Activated T-helper 1 cell treated with Interleukin-2 at 50 U/mL for 16 hours (primary cell): ENCODE results near the gene RRAD.
"Not testable (repeated sequence)": the region's sequence is repeated elsewhere in the genome, so short reads cannot be mapped to it uniquely, and the experiment has no call there.

Experiments used
- DNase-seq: peaks from one replicate; pipeline ENCODE4 v3.0.0-alpha.2; 2020; ENCODE audit warnings: low read depth

Gene RRAD

DNA sequence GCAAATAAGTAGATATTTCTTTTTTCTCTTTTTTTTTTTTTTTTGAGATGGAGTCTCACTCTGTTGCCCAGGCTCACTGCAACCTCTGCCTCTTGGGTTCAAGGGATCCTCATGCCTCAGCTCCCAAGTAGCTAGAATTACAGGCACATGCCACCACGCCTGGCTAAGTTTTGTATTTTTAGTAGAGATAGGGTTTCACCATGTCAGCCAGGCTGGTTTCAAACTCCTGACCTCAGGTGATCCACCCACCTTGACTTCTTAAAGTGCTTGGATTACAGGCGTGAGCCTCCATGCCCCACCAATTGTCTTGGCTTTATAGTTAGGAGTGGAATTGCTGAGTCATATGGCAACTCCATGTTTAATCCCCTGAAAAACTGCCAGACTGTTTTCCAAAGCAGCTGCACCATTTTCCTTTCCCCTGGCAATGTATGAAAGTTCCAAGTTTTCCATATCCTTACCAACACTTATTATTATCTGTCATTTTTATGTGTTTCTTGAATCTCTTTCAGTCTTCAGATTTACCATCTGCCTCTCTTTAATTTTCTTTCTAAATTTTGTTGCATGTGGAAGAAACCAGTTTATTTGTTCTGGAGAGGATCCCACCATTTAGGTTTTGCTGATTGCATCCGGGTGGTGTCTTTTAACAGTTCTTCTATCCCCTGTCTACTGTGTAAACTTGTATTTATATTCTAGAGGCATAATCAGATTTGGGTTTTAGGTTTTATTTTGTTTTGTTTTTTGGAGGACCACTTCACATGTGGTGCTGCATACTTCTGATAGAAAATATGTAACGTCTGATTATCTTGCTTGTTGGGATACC lies 25.8 kb upstream of the RRAD start:
- DNase-seq, result no peak

DNA sequence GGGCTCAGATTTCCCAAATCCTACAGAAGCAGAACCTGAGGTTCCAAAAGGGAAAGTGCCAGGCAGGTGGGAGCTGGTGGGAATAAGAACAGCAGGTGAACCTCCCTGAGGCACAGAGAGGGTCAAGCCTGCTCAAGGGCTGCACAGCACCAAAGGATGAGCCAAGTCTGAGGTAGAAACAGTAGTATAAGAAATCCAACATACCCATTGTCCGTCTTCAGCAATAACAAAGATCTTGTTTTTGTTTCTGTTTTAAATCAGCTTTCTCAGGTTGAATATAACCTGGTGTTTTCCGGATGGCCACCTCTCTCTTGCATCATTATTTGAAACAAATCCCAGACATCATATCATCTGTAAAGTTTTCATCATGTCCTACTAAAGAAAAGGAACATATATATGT lies 25.1 kb upstream of the RRAD start:
- DNase-seq, result no peak

DNA sequence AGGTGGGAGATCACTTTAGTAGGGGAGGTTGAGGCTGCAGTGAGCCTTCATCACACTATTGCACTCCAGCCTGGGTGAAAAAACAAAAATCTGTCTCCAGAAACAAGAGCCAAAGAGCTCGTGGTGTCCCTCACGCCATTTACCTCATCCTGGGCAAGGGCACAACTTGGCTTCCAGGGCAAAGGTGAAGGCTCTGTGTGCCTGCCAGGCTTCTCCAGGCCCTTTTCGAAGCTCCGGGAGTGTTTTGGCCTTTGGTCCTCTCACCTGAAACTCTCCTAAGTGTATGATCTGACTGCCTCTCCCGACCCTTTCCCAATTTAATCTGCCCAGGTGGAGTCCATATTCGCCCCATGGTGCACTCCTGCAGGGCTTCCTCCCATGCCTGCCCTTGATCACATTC lies 24.1 kb upstream of the RRAD start:
- no peak for DNase-seq

DNA sequence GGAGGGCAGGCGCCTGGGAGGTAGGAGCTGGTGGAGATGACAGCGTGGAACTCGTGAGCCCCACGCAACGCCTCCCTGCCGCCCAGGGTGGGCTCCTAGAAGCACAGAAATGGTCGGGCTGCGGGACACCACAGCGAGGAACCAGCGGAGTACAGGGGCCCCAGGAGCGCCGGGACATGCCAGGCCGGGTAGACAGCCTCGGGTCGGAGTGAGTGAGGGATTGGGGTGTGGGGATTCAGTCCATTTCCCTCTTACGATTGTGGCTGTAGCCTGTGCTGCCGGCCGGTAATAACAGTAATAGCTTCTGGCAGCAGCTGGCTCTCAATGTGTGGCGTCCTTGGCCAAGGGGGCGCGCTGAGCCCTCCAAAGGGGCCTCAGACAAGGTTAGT lies 23.5 kb upstream of the RRAD start:
- no peak for DNase-seq

DNA sequence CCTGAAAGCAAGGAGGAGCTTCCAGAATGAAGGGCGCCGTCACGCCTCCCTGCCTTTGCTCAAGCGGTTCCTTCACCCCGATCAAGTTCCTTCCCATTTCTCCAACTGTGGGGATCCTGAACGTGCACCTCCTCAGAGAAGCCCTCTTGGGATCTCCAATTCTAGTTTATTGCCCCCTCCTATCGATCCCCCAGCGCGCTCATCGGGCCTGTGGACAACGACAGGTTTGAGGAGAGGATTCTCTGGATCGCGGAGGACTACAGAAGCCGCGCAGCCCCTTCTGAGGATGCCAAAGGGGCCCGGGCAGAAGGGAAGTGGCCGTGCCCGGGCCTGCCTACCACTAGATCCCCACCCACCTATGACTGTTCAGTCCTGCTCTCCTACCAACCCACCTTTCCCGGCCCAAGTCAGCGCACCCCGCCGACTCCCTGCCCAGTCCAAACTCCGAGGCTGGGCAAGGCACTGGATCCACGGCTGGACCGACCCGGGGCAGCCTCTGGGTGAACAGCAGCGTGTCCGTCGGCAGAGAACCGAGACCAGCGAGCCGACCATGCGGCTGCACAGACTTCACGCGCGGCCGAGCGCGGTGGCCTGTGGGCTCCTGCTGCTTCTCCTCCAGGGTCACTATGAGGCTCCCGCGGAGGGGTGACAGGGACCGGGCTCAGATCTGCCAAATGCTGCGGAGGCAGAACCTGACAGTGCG lies 22.9 kb upstream of the RRAD start:
- DNase-seq, result no peak

DNA sequence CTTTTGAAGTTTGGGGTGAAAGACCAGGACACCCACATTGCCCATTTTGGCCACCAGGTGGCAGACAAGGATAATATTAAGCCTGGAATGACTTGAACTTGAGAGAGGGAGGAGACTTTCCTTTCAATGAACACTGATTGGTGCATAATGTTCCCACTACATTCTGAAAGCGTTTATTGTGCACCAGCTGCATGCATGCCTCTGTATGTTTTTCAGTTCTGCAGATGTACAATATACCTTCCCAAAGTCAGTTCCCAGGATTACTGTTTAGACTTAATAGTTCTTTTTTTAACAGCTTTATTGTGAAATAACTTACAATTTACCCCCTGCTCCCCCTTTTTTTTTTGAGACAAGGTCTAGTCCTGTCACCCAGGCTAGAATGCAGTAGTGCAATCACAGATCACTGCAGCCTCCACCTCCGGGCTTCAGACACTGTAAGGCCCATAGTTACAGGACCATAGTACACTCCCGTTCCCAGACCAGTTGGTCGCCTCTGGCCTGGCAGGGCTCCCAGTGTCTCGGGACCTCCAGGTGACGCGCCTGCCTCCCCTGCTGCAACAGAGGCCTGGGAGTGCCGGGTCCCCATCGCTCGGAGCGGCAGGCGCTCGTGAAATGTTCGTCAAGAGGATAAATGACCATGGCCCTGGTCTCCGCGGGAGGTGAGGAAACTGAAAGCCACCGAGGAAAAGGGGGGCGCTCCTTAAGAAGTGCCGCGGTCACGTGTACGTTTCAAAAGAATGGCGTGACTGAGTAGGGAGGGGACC lies 22.1 kb upstream of the RRAD start:
- peak; percentile 62 for DNase-seq

DNA sequence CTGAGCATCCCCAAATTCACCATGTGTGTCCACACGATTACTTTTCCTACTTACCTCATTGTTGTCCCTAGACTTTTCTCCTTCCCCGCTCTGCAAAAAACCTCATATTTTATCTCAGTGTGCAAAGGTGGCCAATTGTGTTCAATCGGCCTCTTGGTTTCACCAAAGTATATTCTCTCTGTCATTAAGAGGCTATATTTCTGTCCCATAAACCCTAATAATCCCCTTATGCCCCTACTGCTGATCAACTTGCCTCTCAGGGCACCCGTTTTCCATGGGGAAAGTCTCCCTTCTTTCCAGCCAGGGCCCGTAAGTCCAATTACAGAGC lies 21.6 kb upstream of the RRAD start:
- no peak for DNase-seq

DNA sequence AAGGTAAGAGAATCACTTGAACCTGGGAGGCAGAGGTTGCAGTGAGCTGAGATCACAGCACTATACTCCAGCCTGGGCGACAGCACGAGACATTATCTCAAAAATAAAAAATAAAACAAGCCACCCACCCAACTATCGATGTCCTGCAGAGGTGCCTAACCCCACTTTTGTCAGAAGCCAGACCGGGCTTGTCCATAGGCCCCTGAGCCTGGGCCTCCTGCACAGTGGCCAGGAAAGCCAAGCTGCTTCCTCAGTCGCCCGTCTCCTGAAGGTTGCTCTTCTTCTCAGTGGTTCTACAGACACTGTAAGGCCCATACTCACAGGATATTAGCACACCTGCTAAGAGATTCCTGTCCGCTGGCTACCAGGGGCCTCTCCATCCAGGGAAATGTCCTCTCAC lies 21.2 kb upstream of the RRAD start:
- no peak for DNase-seq

DNA sequence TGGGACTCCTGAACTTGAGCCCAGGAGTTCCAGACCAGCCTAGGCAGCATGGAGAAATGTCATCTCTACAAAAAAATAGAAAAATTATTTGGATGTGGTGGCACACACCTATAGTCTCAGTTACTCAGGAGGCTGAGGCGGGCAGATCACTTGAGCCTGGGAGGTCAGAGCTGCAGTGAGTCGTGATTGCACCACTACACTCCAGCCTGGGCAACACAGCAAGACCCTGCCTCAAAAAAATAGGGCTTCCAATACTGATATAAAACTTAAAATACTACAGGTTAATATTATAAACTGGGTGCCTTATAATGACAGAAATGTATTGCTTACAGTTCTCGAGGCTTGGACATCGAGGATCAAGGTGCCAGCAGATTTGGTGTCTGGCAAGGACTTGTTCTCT lies 20.6 kb upstream of the RRAD start:
- DNase-seq, result no peak

DNA sequence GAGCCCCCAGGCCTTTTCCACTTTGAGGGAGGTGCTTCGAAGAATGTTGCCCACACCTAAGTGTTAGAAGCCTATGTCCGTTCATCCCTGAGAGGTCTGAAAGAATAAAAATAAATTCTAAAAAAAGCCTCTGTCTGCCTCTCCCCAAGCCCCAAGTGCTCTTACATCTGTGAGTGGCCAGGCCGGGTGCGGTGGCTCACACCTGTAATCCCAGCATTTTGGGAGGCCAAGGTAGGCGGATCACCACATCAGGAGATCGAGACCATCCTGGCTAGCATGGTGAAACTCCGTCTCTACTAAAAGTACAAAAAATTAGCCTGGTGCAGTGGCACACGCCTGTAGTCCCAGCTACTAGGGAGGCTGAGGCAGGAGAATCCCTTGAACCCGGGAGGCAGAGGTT lies 19.6 kb upstream of the RRAD start:
- not testable (repeated sequence) for DNase-seq

DNA sequence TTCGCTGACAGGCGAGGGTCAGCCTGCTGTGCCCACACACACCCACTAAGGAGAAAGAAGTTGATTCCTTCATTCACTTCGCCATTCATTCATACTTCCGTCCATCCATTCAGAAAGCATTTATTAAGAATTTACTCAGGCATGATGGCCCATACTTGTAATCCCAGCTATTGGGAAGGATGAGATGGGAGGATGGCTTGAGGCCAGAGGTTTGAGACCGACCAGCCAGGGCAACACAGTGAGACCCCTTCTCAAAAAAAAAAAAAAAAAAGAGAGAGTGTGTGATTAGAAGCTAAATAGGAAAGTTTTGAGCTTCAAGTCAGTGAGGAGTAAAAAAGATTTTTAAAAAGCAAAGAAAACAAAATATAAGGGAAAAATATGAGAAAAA lies 18.7 kb upstream of the RRAD start:
- no peak for DNase-seq

DNA sequence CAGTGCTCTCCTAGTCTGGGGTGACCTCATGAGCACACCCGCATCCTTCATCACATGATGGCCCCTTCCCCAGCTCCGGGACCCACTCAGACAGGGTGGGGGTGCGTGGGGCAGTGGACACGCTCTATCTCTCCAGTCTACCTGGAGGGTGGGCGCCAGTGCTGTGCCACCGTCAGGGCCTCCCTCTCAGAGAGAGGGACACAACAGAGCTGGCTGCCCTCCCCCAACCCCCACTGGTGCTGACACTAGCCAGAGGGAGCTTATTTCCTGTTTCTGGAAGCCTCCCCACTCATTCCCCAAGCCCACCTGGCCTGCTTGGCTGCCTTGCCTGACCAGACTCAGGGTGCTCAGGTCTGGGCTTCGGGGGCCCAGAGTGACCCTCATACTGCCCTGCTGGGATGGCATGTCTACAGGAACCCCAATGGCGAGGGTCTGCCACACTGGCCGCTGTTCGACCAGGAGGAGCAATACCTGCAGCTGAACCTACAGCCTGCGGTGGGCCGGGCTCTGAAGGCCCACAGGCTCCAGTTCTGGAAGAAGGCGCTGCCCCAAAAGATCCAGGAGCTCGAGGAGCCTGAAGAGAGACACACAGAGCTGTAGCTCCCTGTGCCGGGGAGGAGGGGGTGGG lies 18.2 kb upstream of the RRAD start:
- no peak for DNase-seq

DNA sequence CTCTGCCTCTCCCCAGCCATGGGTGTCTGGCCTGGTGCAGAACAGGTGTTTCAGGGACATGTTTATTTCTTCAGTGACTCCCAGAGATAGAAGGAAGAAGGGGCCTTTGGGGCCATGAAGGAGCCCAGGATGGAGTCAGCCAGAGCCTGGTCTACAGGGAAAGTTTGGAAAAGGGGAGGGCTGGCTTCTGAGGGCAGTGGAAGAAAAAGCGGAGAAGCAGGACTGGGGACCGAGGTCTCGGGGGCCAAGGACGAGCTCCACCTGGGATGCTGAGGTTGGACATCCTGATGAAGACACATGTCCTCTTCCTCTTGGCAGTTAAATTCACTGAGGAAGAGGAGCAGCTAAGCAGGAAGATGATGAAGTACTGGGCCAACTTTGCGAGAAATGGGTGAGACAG lies 17.6 kb upstream of the RRAD start:
- DNase-seq, result no peak

DNA sequence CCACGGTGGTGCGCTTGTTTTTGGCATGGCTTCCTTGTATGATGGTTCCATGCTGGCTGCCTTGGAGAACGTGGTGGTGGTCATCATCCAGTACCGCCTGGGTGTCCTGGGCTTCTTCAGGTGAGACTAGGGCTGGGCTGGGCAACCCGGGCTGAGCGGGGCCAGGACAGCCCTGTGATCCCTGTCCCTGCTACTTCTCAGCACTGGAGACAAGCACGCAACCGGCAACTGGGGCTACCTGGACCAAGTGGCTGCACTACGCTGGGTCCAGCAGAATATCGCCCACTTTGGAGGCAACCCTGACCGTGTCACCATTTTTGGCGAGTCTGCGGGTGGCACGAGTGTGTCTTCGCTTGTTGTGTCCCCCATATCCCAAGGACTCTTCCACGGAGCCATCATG lies 14.9 kb upstream of the RRAD start:
- no peak for DNase-seq

DNA sequence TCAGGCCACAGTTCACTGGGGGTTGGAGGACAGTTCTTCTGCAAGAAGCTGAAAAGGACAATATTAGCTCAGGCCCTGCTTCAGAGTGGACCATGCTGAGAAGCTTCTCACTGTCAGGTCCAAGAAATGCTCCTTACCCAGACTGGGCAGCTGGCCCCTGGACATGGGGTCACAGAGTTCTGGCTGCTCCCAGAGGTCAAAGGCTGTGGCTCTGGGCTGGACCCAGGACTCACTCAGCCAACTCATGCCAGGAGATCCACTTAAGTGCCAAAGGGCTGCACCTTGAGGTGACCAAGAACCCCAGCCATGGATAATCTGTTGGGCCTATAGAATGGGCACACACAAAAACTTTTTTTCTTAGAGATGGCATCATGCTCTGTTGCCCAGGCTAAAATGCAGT lies 14.0 kb upstream of the RRAD start:
- no peak for DNase-seq

DNA sequence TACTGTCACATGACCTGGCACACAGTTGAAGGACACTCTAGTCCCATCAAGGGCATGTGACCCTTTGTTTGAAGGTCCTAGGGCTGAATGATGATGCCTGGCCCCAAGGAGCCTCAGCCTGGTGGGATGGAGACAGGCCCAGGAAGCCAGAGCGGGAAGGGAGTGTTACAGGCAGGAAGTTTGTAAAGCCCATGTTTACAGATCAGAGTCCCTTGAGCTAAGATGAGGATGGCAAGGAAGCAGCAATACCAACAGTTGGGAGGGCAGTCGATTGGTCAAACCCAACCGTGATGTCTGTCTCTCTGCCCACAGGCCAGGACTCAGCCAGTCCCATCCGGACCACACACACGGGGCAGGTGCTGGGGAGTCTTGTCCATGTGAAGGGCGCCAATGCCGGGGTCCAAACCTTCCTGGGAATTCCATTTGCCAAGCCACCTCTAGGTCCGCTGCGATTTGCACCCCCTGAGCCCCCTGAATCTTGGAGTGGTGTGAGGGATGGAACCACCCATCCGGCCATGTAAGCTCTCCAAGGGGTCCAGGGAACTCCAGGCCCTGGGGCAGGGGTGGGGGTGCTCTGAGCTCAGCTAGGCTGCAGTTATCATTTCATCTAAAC lies 12.5 kb upstream of the RRAD start:
- DNase-seq, result no peak

DNA sequence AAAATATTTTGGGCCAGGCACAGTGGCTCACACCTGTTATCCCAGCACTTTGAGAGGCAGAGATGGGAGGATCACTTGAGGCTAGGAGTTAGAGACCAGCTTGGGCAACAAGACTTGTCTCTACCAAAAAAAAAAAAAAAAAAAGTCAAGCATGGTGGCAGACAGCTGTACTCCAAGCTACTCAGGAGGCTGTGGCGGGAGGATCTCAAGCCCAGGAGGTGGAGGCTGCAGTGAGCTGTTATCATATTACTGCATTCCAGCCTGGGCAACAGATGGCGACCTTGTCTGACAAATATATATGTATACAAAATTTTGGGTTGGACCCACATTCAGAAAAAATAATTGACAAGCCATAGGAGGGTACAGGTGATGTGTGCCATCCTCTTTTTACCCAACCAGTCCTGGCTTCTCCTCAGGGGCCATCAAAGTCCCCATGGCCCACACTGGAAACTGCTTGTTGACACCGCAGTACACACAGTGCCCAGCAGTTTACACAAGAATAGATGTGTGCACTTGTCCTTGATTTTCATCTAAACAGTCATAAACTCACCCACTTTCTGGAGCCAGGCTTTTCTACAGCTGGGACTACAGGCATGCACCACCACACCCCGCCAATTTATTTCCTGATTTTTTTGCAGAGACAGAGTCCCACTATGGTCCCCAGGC lies 11.7 kb upstream of the RRAD start:
- no peak for DNase-seq

DNA sequence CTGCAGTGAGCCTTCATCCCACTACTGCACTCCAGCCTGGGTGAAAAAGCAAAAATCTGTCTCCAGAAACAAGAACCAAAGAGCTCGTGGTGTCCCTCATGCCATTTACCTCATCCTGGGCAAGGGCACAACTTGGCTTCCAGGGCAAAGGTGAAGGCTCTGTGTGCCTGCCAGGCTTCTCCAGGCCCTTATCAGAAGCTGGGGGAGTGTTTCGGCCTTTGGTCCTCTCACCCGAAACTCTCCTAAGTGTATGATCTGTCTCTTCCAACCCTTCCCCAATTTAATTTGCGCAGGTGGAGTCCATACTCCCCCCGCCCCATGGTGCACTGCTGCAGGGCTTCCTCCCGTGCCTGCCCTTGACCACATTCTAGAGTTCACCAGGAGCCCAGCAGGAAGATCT lies 11.1 kb upstream of the RRAD start:
- DNase-seq, result no peak

DNA sequence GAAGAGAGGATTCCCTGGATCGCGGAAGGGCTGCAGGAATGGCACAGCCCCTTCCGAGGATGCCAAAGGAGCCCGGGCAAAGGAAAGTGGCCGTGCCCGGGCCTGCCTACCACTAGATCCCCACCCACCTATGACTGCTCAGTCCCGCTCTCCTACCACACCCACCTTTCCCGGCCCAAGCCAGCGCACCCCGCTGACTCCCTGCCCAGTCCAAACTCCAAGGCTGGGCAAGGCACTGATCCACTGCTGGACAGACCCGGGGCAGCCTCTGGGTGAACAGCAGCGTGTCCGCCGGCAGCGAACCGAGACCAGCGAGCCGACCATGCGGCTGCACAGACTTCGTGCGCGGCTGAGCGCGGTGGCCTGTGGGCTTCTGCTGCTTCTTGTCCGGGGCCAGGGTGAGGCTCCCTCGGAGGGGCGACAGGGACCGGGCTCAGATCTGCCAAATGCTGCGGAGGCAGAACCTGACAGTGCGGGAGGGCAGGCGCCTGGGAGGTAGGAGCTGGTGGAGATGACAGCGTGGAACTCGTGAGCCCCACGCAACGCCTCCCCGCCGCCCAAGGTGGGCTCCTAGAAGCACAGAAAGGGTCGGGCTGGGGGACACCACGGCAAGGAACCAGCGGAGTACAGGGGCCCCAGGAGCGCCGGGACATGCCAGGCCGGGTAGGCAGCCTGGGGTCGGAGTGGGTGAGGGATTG lies 10.1 kb upstream of the RRAD start, which contains the start of gene CES2:
TSS of gene CES2 (plus strand) at position 203 of the 698 bp plus-strand sequence. CDS start at position 323, 120 bp downstream.
- DNase-seq, result no peak

DNA sequence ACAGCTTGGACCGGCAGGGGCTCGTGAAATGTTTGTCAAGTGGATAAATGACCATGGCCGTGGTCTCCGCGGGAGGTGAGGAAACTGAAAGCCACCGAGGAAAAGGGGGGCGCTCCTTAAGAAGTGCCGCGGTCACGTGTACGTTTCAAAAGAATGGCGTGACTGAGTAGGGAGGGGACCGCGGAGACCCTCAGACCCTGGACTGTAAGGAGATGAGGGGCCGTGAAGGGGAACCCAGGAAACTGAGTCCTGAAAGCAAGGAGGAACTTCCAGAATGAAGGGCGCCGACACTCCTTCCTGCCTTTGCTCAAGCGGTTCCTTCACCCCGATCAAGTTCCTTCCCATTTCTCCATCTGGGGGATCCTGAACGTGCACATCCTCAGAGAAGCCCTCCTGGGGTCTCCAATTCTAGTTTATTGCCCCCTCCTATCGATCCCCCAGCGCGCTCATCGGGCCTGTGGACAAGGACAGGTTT lies 9.5 kb upstream of the RRAD start:
- DNase-seq, result not testable (repeated sequence)
